MM.1S (cell line): ENCODE data around the gene SLC47A2.

Source experiments
- DNase-seq: peaks from one replicate; pipeline ENCODE4 v3.0.0-alpha.2; 2015
- H2AFZ ChIP-seq: fragments of 300-600 bp; sonication (generic); 2 replicates; pipeline ENCODE4 v1.6.0; 2016; ENCODE audit warnings: antibody characterized with exemption, low read length
- H3F3A ChIP-seq: fragments of 300-600 bp; sonication (generic); 2 replicates; pipeline ENCODE4 v1.6.1; 2016; ENCODE audit warnings: mild to moderate bottlenecking, antibody characterized with exemption, low read length, moderate library complexity, mixed read lengths; ENCODE audit not compliant: insufficient read depth
- H3K27ac ChIP-seq: fragments of 300-600 bp; sonication (generic); 2 replicates; pipeline ENCODE4 v1.5.1; 2016; ENCODE audit warnings: mild to moderate bottlenecking, low read length
- H3K27me3 ChIP-seq: fragments of 300-600 bp; sonication (generic); replicated peaks from 2 replicates; pipeline ENCODE4 v1.6.0; 2016; ENCODE audit warnings: low read length; ENCODE audit not compliant: insufficient read depth
- H3K36me3 ChIP-seq: fragments of 300-600 bp; sonication (generic); replicated peaks from 2 replicates; pipeline ENCODE4 v1.6.1; 2016; ENCODE audit warnings: mild to moderate bottlenecking, low read length, mixed read lengths; ENCODE audit not compliant: insufficient read depth
- H3K4me1 ChIP-seq: fragments of 300-600 bp; sonication (generic); 2 replicates; pipeline ENCODE4 v1.6.1; 2016; ENCODE audit warnings: low read length, mixed read lengths
- H3K4me2 ChIP-seq: fragments of 300-600 bp; sonication (generic); 2 replicates; pipeline ENCODE4 v1.6.0; 2016; ENCODE audit warnings: low read depth, low read length
- H3K4me3 ChIP-seq: fragments of 300-600 bp; sonication (generic); 2 replicates; pipeline ENCODE4 v1.5.1; 2016; ENCODE audit warnings: low read length, mixed read lengths
- H3K79me2 ChIP-seq: fragments of 300-600 bp; sonication (generic); 2 replicates; pipeline ENCODE4 v1.6.1; 2016; ENCODE audit warnings: mixed run types, low read length, mixed read lengths
- H3K9ac ChIP-seq: fragments of 300-600 bp; sonication (generic); 2 replicates; pipeline ENCODE4 v1.6.1; 2016; ENCODE audit warnings: low read length, mixed read lengths
- H3K9me2 ChIP-seq: fragments of 300-600 bp; sonication (generic); replicated peaks from 2 replicates; pipeline ENCODE4 v1.6.1; 2016; ENCODE audit warnings: mild to moderate bottlenecking, low read length, mixed read lengths; ENCODE audit not compliant: insufficient read depth
- H3K9me3 ChIP-seq: fragments of 300-600 bp; sonication (generic); replicated peaks from 2 replicates; pipeline ENCODE4 v1.6.1; 2016; ENCODE audit warnings: mild to moderate bottlenecking, low read length, mixed read lengths; ENCODE audit not compliant: insufficient read depth
- H4K20me1 ChIP-seq: fragments of 300-600 bp; sonication (generic); 2 replicates; pipeline ENCODE4 v1.6.1; 2016; ENCODE audit warnings: mild to moderate bottlenecking, low read length, moderate library complexity, mixed read lengths; ENCODE audit not compliant: insufficient read depth
- CTCF ChIP-seq: fragments of 300-600 bp; sonication (generic); IDR thresholded peaks from 2 replicates; pipeline ENCODE4 v1.5.1; 2016; ENCODE audit warnings: antibody characterized with exemption, low read length, mixed read lengths
- EZH2 ChIP-seq: fragments of 300-600 bp; sonication (generic); optimal IDR thresholded peaks from 2 replicates; pipeline ENCODE3; 2017; ENCODE audit warnings: low read depth, mild to moderate bottlenecking, antibody characterized with exemption, low read length, mixed read lengths
- EZH2phosphoT487 ChIP-seq: fragments of 300-600 bp; sonication (generic); IDR thresholded peaks from 2 replicates; pipeline ENCODE4 v1.6.1; 2018; ENCODE audit warnings: antibody characterized with exemption, low read length

Gene SLC47A2

GRCh38 chr17:19729900-19730299, 13.5 kb upstream of the SLC47A2 start:
- H3K4me1 ChIP-seq = no peaks in the 10 kb centered on the region
- no peaks in the 10 kb centered on the region for H4K20me1 ChIP-seq
- no peaks in the 10 kb centered on the region for H3K36me3 ChIP-seq
- H3K9me2 ChIP-seq = no peaks in the 10 kb centered on the region
- no peak overlapping the region for H3K9ac ChIP-seq
- no peaks in the 10 kb centered on the region for H3F3A ChIP-seq
- no peak for DNase-seq
- no peak overlapping the region for H3K4me2 ChIP-seq
- no peak overlapping the region for H3K27ac ChIP-seq
- H3K27me3 ChIP-seq = no peaks in the 10 kb centered on the region
- H2AFZ ChIP-seq = no peak overlapping the region
- H3K4me3 ChIP-seq = no peak overlapping the region
- H3K9me3 ChIP-seq = no peaks in the 10 kb centered on the region
- no peak for TF ChIP-seq EZH2
- no peak for TF ChIP-seq EZH2phosphoT487
- TF ChIP-seq CTCF = no peak
- H3K79me2 ChIP-seq = no peaks in the 10 kb centered on the region

DNA sequence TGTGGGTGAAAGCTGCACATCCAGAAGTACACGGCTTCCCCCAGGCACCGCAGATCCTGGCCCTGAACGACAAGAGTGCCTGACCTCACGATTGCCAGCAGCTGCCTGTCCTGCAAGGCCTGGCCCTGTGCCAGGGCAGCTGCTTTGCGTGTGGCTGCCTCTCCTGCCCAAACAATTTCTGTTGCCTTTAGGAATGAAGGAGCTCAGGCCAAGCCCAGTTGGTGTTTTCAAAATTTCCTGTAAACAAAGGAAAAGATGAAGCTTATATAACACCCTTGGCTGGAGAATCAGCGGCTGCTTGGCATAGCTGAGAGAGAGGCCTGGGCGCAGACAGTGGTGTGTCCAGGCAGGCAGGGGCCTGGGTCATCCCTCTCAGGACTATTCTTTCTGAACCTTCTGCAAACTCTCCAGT, 11.7 kb upstream of the SLC47A2 start:
- H3K27ac ChIP-seq = no peak overlapping the region
- H3K9me3 ChIP-seq = no peaks in the 10 kb centered on the region
- no peak overlapping the region for H3K9ac ChIP-seq
- H2AFZ ChIP-seq = no peak overlapping the region
- no peaks in the 10 kb centered on the region for H4K20me1 ChIP-seq
- H3K4me3 ChIP-seq = no peak overlapping the region
- TF ChIP-seq EZH2 (no peak), CTCF (no peak), EZH2phosphoT487 (no peak)
- H3K36me3 ChIP-seq = no peaks in the 10 kb centered on the region
- no peaks in the 10 kb centered on the region for H3F3A ChIP-seq
- H3K9me2 ChIP-seq = no peaks in the 10 kb centered on the region
- no peaks in the 10 kb centered on the region for H3K27me3 ChIP-seq
- peaks cover 5% of the 10 kb centered on the region for H3K4me1 ChIP-seq
- H3K79me2 ChIP-seq = no peaks in the 10 kb centered on the region
- no peak overlapping the region for H3K4me2 ChIP-seq
- no peak for DNase-seq

- Histone ChIP-seq H2AFZ (no peak overlapping the region), H3K27me3 (no peaks in the 10 kb centered on the region), H3K79me2 (no peaks in the 10 kb centered on the region), H3K9me3 (no peaks in the 10 kb centered on the region), H3K9me2 (no peaks in the 10 kb centered on the region), H3K9ac (no peak overlapping the region), H3K4me3 (no peak overlapping the region), H4K20me1 (no peaks in the 10 kb centered on the region), H3K36me3 (no peaks in the 10 kb centered on the region), H3F3A (no peaks in the 10 kb centered on the region), H3K4me1 (peaks cover 5% of the 10 kb centered on the region), H3K4me2 (no peak overlapping the region), H3K27ac (no peak overlapping the region)
- TF ChIP-seq EZH2 (no peak), EZH2phosphoT487 (no peak), CTCF (no peak)
- no peak for DNase-seq
These were observed 11.2 kb upstream of the SLC47A2 start for GRCh38 chr17:19727501-19728078.
